ENCODE measurements around the gene LHCGR.
"Not testable (repeated sequence)": the region's sequence is repeated elsewhere in the genome, so short reads cannot be mapped to it uniquely, and the experiment has no call there.

The LHCGR gene

DNA sequence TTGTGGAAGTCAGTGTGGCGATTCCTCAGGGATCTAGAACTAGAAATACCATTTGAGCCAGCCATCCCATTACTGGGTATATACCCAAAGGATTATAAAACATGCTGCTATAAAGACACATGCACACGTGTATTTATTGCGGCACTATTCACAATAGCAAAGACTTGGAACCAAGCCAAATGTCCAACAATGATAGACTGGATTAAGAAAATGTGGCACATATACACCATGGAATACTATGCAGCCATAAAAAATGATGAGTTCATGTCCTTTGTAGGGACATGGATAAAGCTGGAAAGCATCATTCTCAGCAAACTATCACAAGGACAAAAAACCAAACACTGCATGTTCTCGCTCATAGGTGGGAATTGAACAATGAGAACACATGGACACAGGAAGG, 16.3 kb downstream of the LHCGR start:
- DNase-seq (ENCODE audit: low spot score): not testable (repeated sequence)

- no peak for DNase-seq (ENCODE audit: low spot score)
Measured at GRCh38 chr2:48738806-48739205, 16.7 kb downstream of the LHCGR start.

DNA sequence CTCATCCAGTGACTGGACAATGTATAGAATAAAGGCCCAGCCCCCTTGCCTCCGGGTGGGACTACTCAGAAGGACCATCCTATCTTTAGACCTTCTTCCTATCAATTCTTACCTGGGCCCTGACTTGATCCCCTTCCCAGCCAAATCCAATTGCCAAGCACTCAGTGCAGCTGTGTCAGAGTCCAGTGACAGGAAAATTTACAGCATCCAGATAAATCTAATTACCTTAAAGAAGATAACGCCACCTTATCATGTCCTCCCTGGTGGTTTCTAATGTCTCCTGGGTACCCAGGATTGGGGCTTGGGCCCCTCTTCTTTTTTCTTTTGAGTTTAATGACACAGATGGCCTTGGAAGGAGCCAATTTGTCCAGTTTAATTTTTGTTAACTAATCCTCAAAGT, 19.3 kb downstream of the LHCGR start:
- no peak for DNase-seq (ENCODE audit: low spot score)

- no peak for DNase-seq (ENCODE audit: low spot score)
Measured at GRCh38 chr2:48734576-48735303, 20.8 kb downstream of the LHCGR start.

- no peak for DNase-seq (ENCODE audit: low spot score)
Measured at GRCh38 chr2:48733067-48733503, 22.4 kb downstream of the LHCGR start.

GRCh38 chr2:48728840-48729239, 26.7 kb downstream of the LHCGR start:
- no peak for DNase-seq (ENCODE audit: low spot score)

- DNase-seq (ENCODE audit: low spot score): no peak
Measured at GRCh38 chr2:48728295-48728694, 27.2 kb downstream of the LHCGR start.

DNA sequence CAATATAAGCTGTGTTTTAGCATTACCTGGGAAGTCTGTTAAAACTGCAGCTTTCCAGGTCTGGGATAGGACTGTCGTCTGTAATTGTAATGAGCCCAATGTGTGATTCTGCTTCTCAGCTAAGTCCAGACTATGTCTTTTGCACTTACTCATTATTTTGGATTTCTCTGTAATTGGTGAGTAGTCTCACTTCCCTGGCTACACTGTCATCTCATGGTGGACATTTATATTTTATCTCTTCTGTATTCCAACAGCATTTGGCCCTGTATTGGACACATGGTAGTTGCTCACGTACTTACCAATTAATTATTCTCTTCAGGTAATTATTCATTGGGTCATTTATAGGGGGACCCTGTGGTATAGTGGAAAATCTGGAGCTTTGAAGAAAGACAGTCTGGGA, 28.0 kb downstream of the LHCGR start:
- no peak for DNase-seq (ENCODE audit: low spot score)

GRCh38 chr2:48725696-48726494, 29.6 kb downstream of the LHCGR start:
- DNase-seq (ENCODE audit: low spot score): no peak

DNA sequence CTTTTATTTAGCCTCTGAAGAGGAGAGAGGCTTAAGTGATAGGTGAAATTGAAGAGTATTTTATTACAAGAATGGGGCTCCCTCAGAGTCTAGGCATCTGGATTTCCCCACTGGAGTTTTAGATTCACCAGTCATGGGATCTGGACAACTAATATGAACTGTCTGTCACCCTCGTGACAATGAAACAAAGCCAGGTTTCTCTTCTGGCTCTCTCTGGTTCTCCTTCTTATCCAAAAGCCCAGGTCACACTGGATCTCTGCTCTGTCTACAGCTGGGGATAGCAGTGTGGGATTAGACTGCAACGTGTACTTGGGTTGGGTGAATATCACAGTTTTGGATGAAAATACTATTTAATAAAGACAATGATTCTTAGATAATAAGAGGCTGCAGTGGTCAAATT, 31.2 kb downstream of the LHCGR start:
- DNase-seq (ENCODE audit: low spot score): no peak

- DNase-seq (ENCODE audit: low spot score): no peak
Measured at GRCh38 chr2:48723129-48723528, 32.4 kb downstream of the LHCGR start.

- DNase-seq (ENCODE audit: low spot score): no peak
Measured at GRCh38 chr2:48722391-48722790, 33.1 kb downstream of the LHCGR start.

DNA sequence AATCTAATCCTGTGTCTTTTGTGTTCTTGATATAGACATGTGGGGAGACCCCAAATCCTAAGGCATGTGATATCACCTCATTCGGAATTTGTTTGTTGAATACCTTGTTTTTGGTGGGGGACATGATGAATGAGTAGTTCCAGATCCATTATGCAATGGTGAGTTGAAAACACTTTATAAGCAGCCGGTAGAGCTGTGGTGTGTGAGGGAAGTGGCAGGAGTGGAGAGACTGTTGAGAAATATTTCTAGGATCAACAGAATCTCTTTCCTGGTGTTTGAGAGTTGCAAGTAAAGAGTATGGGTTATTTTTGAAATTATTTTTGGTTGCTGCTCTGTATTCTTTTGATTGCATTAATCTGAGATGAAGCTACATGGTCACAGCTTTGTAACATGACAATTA, 34.4 kb downstream of the LHCGR start:
- DNase-seq (ENCODE audit: low spot score): no peak

GRCh38 chr2:48719480-48720177, 35.9 kb downstream of the LHCGR start:
- no peak for DNase-seq (ENCODE audit: low spot score)

GRCh38 chr2:48717846-48718245, 37.7 kb downstream of the LHCGR start:
- no peak for DNase-seq (ENCODE audit: low spot score)

- DNase-seq (ENCODE audit: low spot score): no peak
Measured at GRCh38 chr2:48715956-48716355, 39.6 kb downstream of the LHCGR start.

DNA sequence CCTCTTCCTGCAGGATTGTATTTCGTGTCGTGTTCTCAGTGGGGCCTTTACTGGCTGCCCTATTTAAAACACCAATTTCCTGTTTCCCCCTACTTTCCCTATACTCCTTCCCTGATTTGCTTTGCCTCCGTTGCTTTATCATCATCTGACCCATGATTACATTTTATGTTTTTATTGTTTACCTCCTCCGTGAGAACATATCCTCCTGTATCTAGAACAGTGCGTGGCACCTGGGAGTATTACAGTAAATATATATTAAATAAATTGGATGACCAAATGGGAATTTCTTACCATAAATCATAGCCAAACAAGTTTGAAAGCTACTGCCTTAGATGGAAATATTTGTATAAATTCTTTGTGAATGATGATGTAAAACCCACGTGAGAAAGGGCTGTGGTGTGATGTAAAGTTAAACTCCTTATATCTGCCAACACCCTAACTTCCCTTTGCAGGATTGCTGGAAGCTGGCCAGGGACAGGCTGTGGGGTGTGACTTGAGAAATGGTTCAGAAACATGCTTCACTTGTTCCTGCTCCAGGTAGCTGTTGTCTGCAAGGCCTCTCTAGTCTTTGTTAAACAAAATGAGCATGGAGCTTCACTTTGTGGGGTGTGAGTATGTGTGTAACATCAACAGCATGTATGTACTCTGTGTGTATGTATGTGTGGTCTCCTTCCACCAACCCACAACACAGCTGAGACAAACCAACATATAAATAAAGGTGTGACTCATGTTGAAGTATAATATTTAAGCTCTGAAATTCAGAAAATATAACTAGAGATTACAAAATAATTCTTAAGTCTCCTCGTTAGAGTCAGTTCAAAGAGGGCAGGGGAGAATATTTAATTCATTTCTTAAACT, 40.3 kb downstream of the LHCGR start:
- DNase-seq (ENCODE audit: low spot score): peak; percentile 8

- DNase-seq (ENCODE audit: low spot score): no peak
Measured at GRCh38 chr2:48714245-48714644, 41.3 kb downstream of the LHCGR start.

DNA sequence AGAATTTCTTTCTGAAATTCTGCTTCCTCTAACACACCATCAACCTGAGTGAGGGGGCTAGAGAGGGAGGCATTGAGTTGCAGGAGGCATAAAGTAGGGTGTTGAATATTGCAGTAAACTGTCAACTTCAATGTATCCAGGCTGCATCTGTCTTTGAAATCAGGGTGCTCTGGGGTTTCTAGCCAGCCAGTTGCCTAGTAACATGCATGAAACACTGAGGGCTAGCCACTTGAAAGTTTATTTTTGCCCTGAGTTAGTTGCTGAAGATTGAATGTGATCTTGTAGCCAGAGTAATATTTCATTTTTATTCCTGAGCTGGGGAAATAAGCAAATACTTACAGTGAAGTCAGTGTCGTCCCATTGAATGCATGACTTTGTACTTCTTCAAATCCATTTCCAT, 41.9 kb downstream of the LHCGR start:
- no peak for DNase-seq (ENCODE audit: low spot score)

GRCh38 chr2:48712151-48712550, 43.4 kb downstream of the LHCGR start:
- no peak for DNase-seq (ENCODE audit: low spot score)

GRCh38 chr2:48711343-48711742, 44.2 kb downstream of the LHCGR start:
- DNase-seq (ENCODE audit: low spot score): no peak

Measured in hematopoietic multipotent progenitor cell treated with erythropoietin and hydrocortisone succinate and interleukin-3 and kit ligand, for 17 days (in vitro differentiated cells).